Measurements from ENCODE around the gene CTNNA3. TPM values are rescaled to one million over a fixed set of nuclear protein-coding genes. Genes with fewer than 3 reads are reported as not detected.

The CTNNA3 gene
- total RNA-seq, 2 donors from 2014 or later: 20.3 to 23.8 TPM

GRCh38 chr10:67173787-67174186 lies 522.2 kb downstream of the CTNNA3 start:
- H3K9me3 ChIP-seq: peaks cover 0 to 2% of the 10 kb centered on the region in 2 donors
- no peak for TF ChIP-seq CTCF (IDR thresholded peaks at IDR 0.05)

GRCh38 chr10:67171970-67172369 lies 524.0 kb downstream of the CTNNA3 start:
- Histone ChIP-seq H3K4me1 (no peaks in the 10 kb centered on the region), H3K27me3 (no peaks in the 10 kb centered on the region), H3K27ac (no peak overlapping the region), H3K36me3 (no peaks in the 10 kb centered on the region), H3K4me3 (no peak overlapping the region), H3K9me3 (peaks cover 0 to 12% of the 10 kb centered on the region in 2 donors)
- TF ChIP-seq CTCF (IDR thresholded peaks at IDR 0.05): no peak
- DNase-seq (ENCODE audit: low spot score): no peak

More at GRCh38 chr10:67173787-67174186, 522.2 kb downstream of the CTNNA3 start:
- no peak overlapping the region for H3K4me3 ChIP-seq
- no peaks in the 10 kb centered on the region for H3K27me3 ChIP-seq
- no peak overlapping the region for H3K27ac ChIP-seq
- no peak for DNase-seq (ENCODE audit: low spot score)
- H3K36me3 ChIP-seq: no peaks in the 10 kb centered on the region
- H3K4me1 ChIP-seq: no peaks in the 10 kb centered on the region

- TF ChIP-seq CTCF (IDR thresholded peaks at IDR 0.05): no peak
- Histone ChIP-seq H3K4me3 (no peak overlapping the region), H3K9me3 (no peaks in the 10 kb centered on the region), H3K36me3 (no peaks in the 10 kb centered on the region), H3K27me3 (no peaks in the 10 kb centered on the region), H3K27ac (no peak overlapping the region), H3K4me1 (no peaks in the 10 kb centered on the region)
- no peak for DNase-seq (ENCODE audit: low spot score)
These were observed 539.8 kb downstream of the CTNNA3 start for GRCh38 chr10:67156239-67156638.

- H3K27me3 ChIP-seq: no peaks in the 10 kb centered on the region
- no peaks in the 10 kb centered on the region for H3K9me3 ChIP-seq
- no peak for DNase-seq (ENCODE audit: low spot score)
- H3K4me3 ChIP-seq: no peak overlapping the region
- H3K36me3 ChIP-seq: no peaks in the 10 kb centered on the region
- no peaks in the 10 kb centered on the region for H3K4me1 ChIP-seq
- no peak for TF ChIP-seq CTCF (IDR thresholded peaks at IDR 0.05)
- no peak overlapping the region for H3K27ac ChIP-seq
These were observed 544.5 kb downstream of the CTNNA3 start for GRCh38 chr10:67151471-67151870.

- Histone ChIP-seq H3K36me3 (no peaks in the 10 kb centered on the region), H3K4me1 (no peaks in the 10 kb centered on the region), H3K27me3 (no peaks in the 10 kb centered on the region), H3K9me3 (no peaks in the 10 kb centered on the region), H3K27ac (no peak overlapping the region), H3K4me3 (no peak overlapping the region)
- no peak for DNase-seq (ENCODE audit: low spot score)
- TF ChIP-seq CTCF (IDR thresholded peaks at IDR 0.05): no peak
These were observed 551.5 kb downstream of the CTNNA3 start for GRCh38 chr10:67144530-67144929.

GRCh38 chr10:67141300-67141699 lies 554.7 kb downstream of the CTNNA3 start:
- Histone ChIP-seq H3K4me3 (no peak overlapping the region), H3K4me1 (no peaks in the 10 kb centered on the region), H3K36me3 (no peaks in the 10 kb centered on the region), H3K27ac (no peak overlapping the region), H3K9me3 (no peaks in the 10 kb centered on the region), H3K27me3 (no peaks in the 10 kb centered on the region)
- no peak for TF ChIP-seq CTCF (IDR thresholded peaks at IDR 0.05)
- DNase-seq (ENCODE audit: low spot score): no peak

Data from right atrium auricular region (tissue), 2 donors.